ENCODE measurements around the gene COL23A1.

COL23A1 gene

DNA sequence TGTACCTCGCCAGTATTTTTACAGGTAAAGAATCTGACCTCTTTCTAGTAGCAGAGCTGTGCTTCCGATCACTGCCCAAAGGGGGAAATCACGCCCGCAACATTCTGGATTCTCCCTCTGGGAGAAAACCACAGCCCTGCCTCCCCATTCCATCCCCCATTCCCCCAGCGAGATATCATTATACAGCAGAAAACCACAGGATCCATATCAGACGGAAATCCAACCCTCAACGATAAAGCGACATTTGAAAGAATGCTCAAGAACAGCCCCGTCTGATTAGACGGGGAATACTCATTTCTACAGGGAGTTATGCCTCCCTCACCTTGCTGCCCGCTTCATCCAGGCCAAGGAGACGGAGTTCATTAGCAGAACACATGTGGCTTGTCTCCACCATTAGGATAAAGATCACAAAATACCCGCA is 172.8 kb downstream of the COL23A1 start:
- DNase-seq = peak; percentile 67

DNA sequence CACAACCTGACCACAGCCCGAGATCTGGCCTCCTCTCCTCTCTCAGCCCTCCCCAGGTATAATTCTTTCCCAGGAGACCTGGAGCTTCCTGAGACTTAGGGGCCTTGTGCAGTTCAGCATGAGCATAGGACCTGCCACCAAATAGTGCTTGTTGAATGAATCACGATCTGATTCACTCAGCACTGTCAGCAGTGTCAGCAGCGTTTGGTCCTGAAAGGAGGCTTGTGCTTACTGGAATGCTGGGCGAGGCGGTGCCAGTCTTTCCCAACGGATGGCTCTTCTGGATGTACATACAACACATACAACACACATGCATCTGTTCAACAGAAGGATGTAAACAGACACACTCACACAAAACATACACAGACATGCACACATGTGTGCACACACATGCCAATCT is 173.3 kb downstream of the COL23A1 start:
- peak; percentile 78 for DNase-seq

DNA sequence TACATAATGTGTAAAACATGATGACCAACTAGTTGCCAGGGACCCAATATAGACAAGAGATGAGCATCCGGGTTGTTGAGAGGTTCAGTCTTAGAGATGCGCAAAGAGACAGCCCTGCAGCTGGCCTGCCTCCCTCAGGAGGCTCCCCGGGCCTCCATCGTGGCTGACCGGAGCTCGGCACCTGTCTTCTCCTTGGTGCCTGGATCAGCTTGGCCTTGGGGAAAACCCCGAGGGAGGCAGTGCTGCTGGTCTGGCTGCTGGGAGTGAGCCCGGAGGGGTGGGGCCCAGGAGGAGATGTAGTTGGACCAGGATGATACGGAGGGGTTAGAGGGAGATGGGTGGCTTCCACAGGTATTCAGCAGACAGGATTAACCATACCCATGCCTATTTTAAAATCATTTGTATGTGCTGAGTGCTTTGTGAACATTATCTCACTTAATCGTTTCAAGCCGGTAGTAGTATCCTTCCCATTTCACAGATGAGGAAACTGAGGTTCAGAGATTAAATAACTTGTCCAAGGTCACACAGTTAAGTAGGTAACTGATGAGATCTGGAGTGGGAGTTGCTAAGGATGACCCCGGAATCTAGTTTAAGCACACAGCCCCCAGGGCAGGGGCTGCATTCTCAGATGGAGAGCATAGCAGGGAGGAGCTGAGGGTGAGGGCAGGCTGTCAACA is 173.8 kb downstream of the COL23A1 start:
- no peak for DNase-seq

DNA sequence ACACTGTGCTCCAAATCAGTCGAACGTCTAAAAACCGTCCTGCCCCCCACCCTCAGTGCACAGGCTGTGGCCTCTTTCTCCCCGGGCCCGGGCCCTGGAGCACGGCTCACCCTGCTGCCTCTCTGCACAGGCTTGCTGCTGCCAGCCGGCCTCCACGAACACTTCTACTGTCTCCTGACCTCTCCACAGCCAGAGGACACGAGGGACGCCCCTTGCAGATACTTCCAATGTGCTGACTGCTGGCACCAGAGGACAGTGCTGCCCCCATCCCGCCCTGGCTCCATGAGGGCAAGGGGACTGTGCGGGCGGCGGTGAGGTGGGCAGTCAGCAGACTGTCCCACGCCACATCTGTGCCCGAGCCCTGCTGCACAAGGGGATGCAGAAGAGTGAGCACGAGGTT is 174.8 kb downstream of the COL23A1 start:
- DNase-seq = no peak

DNA sequence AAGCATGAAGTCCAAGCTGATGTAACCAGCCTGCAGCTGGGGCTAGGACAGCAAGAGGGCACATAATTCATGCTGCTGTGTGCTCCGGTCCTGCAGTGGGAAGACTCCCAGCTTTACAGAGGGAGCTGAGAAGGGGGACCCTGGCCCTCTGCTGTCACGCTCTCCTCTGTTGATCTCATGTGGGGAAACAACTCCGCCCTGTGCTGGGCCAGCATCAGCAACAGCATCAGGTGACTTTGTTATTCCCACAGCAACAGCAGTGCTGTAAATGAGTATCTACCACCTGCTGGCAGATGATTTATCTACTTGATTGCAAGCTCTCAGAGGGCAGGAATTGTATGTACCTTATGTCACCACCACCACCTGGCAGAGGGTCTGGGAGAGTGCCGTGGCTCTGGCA is 176.2 kb downstream of the COL23A1 start:
- no peak for DNase-seq

DNA sequence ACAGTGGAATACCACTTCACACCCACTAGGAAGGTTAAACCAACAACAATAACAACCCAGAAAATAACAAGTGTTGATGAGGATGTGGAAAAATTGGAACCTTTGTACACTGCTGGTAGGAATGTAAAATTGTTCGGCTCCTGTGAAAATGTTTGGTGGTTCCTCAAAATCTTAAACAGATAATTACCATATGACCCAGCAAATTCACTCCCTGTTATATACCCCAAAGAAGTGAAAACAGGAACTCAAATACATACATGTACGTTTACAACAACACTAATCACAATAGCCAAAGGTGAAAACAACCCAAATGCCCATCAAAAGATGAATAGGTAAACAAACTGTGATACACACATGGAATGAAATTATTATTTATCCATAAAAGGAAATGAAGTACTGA is 179.1 kb downstream of the COL23A1 start:
- no peak for DNase-seq

DNA sequence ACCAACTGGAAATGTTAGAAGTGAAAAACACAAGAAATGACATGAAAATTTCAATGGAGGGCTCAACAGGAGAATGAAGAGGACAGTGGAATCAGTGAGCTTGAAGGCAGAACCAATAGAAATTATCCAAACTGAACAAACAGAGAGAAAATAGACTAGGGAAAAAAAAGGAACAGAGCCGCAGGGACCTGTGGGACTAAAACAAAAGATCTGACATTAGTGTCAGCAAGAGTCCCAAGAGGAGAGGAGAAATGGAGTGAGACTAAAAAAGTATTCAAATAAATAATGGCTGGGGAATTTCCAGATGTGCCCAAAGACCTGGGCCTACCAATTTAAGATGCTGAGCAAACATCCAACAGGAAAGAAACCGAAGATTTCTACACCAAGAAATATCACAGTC is 182.5 kb downstream of the COL23A1 start:
- no peak for DNase-seq

DNA sequence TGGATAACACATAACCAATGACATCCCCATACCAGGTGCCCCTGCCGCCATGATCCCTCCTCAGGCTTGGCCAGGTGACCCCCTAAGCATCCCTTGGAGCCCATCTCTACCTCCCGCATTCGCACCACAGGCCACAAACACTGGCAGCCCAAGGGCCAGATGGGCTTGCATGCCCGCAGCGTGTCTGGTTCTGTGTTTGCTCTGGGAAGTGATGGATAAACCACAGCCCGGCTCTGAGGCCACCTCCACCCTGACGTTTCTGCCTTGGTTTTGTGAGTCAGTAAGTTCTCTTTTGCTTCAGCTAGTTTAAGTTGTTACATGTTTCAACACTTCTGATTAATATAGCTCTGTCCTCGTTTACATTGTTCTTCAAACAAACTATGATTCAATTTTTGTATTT is 185.2 kb downstream of the COL23A1 start:
- DNase-seq = peak; percentile 37

DNA sequence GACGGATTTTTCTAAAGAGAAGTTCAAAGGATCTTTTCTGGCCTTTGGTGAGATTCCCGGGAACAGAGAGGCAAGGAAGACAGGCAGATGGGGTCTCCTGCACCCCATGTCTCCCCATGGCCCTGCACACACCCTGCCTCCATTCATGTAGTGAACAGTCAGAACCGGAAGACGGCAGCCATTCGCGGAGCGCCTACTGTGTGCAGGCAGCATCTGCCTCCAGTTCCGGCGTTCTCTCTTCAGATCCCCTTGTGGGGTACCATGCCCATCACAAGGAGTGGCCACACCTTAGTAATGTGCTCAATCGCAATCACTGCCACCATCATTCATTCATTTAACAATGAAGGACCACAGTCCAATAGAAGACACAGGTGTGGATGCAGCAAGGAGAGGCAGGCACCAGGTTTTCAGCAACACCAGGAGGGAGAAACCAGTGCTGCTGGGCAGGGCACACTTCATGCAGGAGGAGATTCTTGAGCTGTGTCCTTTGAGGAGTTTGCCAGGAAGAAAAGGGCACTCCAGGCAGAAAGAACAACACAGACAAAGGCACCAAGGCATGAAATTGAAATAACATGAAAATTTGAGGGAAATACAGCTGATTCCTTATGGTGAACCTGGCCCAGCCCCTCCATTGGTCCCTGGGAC is 186.1 kb downstream of the COL23A1 start:
- no peak for DNase-seq

DNA sequence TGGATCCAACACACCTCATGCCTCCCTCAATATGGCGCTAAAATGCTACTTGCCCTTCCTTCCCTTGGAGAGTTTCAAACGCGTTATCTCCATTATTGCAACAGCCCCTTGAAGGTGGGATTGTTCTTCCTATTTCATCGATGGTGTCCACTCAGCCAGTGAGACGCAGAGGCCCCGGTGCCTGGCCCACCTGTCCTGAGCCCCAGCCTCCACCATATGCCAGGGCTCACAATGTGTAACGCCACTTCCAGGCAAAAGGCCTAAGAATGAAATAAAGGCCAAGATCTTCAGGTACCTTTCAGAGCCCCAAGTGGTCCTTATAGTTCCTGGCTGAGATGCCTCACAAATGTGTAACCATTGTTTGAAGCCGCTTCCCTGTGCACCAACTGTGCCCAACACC is 186.8 kb downstream of the COL23A1 start:
- no peak for DNase-seq

DNA sequence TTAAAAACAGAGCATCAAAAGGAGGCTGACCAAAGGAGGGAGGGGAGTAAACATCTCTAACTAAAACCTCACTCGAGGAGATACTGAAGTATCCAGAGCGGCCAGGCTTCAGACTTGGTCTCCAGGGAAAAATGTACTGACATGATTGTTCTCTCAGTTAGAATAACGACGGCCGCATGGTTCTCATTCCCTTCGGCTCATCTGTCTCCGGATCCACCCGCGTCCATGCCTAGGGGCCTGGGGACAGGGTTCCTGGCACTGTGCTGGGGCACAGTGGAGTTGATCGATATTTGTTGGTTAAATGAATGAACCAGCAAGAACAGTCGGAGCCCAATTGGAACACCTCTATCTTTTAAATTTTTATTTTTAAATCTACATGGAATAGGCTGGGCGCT is 190.5 kb downstream of the COL23A1 start:
- no peak for DNase-seq

DNA sequence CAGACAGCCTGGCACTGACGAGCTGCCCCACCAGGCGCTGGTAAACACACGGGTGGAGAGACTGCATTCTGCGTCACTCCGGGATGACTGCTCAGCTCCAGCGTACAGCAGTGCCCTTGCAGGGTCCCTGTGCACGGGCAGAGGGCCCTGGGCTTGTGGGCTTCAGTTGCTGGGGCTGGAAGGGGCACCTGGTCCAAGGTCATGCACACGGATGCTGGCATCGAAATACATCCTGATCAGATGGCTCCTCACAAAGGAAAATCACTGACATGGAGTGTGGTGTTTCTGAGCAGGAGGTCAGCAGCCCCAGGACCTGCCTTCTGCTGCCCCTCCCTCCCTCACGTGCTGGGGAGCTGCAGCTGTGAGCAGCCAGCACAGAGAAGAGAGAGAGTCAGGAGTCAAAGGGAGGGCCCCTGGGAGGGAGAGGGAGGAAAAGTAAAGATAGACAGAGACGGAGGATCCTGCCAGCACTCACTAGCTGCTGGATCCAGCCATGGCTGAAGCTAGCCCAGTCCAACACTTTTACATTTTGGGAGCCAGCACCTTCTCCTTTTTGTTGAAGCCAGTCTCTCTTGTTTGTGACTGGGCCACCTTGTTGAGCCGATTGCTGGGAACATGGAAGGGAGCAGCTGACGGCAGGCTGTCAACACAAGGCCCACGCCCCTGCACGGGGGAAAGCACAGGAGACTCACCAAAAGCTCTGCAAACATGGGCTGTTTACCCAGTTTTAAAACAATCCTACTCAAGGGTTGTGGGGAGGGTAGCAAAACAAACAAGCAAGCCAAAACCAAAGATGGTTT is 191.1 kb downstream of the COL23A1 start:
- no peak for DNase-seq

DNA sequence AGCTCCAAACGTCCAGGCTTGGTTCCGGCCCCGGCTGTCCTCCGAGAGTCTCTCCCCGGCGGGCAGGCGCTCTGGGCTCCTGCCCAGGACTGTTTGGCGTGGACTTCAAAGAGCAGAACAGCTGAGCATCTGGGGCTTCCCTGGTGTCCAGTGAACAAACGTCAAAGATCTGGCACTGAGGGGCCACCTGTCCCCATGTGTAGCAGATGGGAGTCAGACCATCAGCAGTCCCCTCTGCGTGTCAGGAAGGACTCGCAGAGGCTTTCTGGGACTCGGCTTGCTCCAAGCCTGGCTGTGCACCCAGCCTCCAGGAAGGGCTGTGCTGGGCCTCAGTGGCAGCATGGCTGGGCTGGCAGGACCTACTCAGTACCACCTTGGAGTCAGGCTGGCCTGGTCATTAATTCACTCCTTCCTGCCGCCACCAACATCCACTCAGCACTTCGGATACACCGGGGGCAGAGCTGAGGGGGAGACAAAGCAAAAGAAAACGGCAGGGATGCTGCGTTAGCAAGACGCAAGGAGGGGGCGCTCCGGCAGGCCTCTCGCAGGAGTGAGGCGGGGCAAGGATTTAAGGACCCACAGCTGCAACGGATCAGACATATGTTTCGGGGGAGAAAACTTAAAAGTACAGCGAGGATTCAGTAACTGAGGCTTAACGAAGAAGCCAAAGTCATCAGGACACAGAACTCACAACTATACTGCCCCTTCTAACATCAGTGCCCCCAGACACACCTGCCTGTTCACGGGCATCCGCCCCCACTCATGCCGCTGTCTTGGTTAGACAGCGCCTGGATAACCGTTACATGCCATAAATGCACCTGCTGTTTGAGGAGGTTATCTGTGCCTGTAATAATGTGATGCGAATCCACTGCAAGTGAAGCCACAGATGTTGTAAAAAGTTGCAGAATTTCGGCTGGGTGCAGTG is 193.1 kb downstream of the COL23A1 start:
- no peak for DNase-seq

DNA sequence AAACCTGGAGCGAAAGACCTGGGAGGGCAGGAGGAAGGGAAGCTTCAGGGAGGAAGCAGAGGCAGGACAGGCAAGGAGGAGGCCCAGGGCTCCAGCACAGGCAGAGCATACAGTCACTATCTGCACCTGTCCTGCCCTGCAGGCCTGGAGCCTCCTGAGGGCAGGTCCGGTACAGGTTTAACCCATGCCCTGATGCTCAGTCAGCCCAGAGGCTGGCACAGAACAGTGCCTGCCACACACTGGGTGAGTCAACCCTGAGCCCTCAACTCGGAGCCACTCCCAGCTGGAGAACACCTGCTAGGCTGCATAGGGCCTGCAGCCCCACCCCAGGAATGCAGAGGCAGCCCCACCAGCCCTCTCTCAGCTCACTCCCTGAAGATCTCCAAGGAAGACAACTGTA is 196.1 kb downstream of the COL23A1 start:
- DNase-seq = no peak

DNA sequence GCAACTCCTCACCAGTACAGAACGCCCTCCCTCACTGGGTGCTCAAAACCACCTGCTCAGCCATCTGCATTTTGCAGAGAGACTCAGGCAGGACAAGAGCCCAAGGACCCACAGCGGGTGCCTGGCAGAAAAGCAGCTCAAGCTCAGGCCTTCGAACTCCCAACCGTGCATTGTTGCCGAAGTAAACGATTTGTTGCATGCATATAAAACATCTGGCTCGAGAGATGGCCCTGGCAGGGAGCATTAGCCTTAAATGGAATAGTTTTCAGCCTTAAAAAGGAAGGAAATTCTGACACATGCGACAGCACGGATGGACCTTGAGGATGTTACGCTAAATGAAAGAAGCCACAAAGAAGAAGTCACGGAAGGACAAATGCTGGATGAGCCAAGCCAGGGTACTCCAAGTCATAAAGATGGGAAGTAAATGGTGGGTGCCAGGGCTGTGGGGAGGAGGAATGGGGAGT is 197.2 kb downstream of the COL23A1 start:
- DNase-seq = no peak

DNA sequence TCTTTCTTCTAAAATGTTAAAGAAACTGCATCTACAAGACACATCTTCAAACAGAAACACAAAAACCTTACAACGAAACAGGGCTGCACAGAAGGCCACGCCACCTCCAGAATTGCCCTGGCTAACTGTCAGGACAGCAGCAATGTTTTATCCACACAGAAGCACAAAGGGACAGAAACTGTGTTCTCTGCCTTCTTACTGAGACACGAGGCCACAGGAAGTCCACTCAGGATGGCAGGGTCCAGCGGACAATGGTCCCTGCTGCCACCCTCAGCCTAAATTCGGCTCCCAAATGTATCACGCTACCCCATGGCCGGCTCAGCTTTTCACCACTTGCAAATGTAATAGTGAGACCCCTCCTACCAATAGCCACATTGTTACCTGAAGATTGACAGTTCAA is 197.8 kb downstream of the COL23A1 start:
- no peak for DNase-seq

DNA sequence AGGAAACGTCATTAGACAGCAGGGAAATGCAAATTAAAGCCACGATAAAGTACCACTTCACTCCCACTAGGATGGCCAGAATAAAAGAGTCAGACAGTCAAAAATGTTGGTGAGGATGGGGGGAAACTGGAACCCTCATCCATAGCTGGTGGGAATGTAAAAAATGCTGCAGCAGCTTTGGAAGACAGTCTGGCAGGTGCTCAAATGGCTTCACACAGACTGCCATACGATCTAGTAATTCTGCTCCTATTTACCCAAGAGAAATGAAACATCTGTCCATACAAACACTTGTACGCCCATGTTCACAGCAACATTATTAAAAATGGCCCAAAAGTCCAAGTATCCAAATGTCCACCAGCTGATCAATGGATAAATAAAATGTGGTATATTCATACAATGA is 198.7 kb downstream of the COL23A1 start:
- no peak for DNase-seq

DNA sequence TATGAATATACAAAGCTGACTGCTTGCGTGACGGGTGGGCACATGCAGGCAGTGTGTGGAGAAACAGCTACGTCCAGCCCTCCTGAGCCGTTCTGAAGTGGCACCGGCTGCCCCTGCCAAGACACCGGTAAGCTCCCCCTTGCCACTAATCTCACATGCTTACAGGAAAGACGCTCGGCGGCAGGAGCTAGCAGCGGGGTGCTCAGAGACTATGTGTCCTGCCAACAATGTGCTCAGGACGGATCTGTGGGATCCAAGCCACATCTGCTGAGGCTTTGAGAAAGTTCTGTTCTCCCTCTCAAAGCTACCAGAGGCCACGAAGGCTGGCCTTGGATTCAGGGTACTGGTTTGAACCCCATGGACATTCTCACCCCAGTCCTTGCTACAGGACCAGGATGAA is 200.4 kb downstream of the COL23A1 start:
- no peak for DNase-seq

DNA sequence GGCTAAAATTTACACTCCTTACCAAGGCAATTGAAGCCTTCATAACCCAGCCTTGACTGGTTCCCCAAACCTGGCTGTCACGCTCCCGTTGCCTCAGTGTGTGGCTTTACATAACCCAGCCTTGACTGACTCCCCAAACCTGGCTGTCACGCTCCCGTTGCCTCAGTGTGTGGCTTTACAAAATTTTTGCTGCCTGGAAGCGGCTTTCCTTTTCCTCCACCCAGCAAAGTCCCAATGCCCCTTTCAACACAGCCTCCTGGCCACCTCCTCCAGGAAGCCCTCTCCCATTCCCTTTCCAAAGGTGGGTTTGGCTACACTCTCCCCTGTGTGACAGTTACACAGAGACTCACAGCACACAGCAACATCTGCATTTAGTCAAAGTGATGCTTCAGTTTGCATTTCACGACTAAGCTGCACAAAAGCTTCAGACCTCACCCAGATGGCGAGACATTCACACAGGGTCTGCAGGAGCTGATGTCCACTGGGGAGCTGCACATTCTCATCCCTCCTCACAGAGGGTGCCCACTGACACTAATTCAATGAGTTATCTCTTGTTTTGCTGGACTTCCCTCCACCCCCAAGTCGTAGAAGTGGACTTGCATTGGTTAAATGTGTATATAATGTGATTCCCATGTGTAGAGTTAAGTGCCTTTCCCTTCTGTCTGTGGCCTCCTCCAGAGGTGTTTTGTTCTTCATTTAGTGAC is 201.0 kb downstream of the COL23A1 start:
- DNase-seq = no peak

DNA sequence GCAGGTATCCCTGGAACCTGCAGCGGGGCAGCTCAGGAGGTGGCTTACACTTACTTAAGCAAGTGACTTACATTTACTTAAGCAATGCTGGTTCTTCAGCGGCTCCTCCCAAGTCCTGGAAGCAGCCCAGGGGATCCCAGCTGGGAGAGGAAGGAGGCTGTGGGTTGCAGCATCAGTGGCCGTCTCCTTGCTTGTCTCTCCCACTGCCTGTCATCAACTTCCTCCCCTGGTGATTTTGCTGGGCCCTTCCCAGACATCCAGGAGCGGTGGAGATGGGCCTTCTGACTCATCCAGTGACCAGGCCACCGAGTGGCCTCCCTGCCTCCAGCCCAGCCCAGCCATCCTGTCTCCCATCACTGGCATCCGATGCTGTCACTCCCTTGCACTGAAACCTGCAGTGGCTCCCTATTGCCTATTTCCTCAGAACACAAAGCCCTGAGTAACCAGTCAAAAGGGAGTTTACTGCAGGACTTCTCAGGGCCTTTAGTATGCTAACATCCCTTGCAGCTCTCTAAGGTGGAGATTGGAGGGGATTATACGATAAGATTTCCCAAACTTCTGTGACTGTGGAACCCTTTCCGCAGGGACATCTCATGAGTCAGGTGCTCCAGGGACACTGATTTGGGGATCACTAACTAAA is 201.7 kb downstream of the COL23A1 start:
- DNase-seq = peak; percentile 81

DNA sequence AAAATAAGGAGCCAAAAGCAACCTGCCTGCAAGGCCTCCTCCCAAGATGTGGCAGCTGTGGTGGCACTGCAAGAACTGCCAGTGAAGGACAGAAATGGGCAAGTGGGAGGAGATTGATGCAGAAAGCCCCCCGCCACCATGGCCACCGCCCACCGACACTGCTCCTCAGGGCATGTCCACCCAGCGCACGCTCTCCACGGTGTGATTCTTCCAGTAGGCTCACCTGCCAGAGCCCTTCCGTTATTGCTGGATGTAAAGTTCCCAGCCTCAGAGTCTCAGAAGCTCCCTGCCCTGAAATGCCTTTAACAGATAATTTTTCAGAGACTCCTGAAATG is 202.4 kb downstream of the COL23A1 start:
- DNase-seq = no peak

All from fibroblast of upper back skin (primary cell).